Pancreas (tissue), 10 donors: Measurements from ENCODE around the gene CASZ1. TPM values are rescaled to one million over a fixed set of nuclear protein-coding genes. Genes with fewer than 3 reads are reported as not detected.

Source experiments
- ATAC-seq, 4 donors: fragments of 200-7000 bp; cut with Tn5 transposase; one replicate each; pipeline versions ENCODE4 v1.8.0 to v1.9.1; 2020; ENCODE audit warnings: mild to moderate bottlenecking in 4 of 4, moderate library complexity in 4 of 4
- DNase-seq, 6 donors: peaks; one replicate each; pipeline ENCODE4 v3.0.0-alpha.2; 2020
- FAIRE-seq: peaks from 2 replicates; lab custom pipeline; 2012; peaks lifted over from hg19 to GRCh38; lab: Jason Lieb, UNC
- H3K27ac ChIP-seq, 4 donors: fragments of 200-600 bp; sonication (generic); 1 replicate in 3 of 4; 2 replicates in 1 of 4; pipeline versions ENCODE4 v1.5.0 to v1.8.0; 2020
- H3K27me3 ChIP-seq, 4 donors: fragments of 200-600 bp; one replicate each; pipeline ENCODE4 v1.8.0; 2021
- H3K36me3 ChIP-seq, 3 donors: fragments of 200-600 bp; sonication (generic) in 1 of 3; one replicate each; pipeline versions ENCODE4 v1.5.0 to v1.8.0; 2020 to 2021
- H3K4me1 ChIP-seq, 3 donors: fragments of 200-600 bp; one replicate each; pipeline ENCODE4 v1.8.0; 2021
- H3K4me3 ChIP-seq, 4 donors: fragments of 200-600 bp; sonication (generic) in 2 of 4; one replicate each; pipeline versions ENCODE4 v1.5.0 to v1.8.0; 2020 to 2021
- H3K9me3 ChIP-seq, 4 donors: fragments of 200-600 bp; one replicate each; pipeline ENCODE4 v1.8.0; 2021
- CTCF ChIP-seq, 4 donors: fragments of 200-600 bp; sonication (generic) in 3 of 4; IDR thresholded peaks; one replicate each; pipeline versions ENCODE4 v1.5.0 to v1.8.0; 2021; ENCODE audit warnings: antibody characterized with exemption in 4 of 4
- WGBS, 2 donors: extraction: QIAGEN DNeasy Blood & Tissue Kit; methylation state at CpG; one replicate each; pipeline ENCODE4 v1.1.7; 2013; 5-methylcytosine and 5-hydroxymethylcytosine counted together
- intact Hi-C, 3 donors: fragments of 100-400 bp; cut with DNase I; formaldehyde crosslinking; loops; one replicate each; pipeline versions ENCODE4 v1.11.1 to v1.14.2; 2022
- polyA plus RNA-seq, 2 donors: library from polyadenylated mRNA; stranded (reverse); fragments of 200-250 nt; gene quantifications; one replicate each; pipeline ENCODE4 v1.2.3, GENCODE V29; 2013
- total RNA-seq, 6 donors: library from RNA; stranded (reverse); fragmentation: NEBNext Ultra II Directional in 4 of 6; extraction: Animal tissue kit (Norgen Biotek cat#: 25700) in 4 of 6; gene quantifications; one replicate each; pipeline versions ENCODE4 v1.2.1 to v1.2.4, GENCODE V29; 2021 to 2023
- donor health status: healthy with polysubstance abuse.
- donor health status: DM: no; HTN: no; CAD: no; lungs with moderate emphysema.
- donor health status: DM: no; HTN: no; CAD: no.
- donor health status: control.
- donor health status: control.
- donor health status: Bipolar disorder and iron deficiency.
- donor health status: DM: yes; HTN: yes; CAD: no.
- donor health status: DM: no; HTN: no; CAD: no.
- donor health status: DM: no; HTN: no; CAD: no.
- donor health status: DM: yes; HTN: yes; CAD: no.

Gene CASZ1
- total and polyA plus RNA-seq, 8 donors, result 6.7 to 18.9 (median 13.8) TPM

- no peaks in the 10 kb centered on the region for H3K36me3 ChIP-seq
- no peak overlapping the region for H3K4me3 ChIP-seq
- H3K4me1 ChIP-seq, result peaks cover 1 to 3% (median 2%) of the 10 kb centered on the region in 3 donors
- 79 to 81% methylated on average over 10 to 11 of the region's 11 CpGs for WGBS, 2 donors
- intact Hi-C loops, result no loop called here
- no peaks in the 10 kb centered on the region for H3K9me3 ChIP-seq
- DNase-seq (no peak), ATAC-seq (no peak), FAIRE-seq (no peak)
- no peak for TF ChIP-seq CTCF (IDR thresholded peaks at IDR 0.05)
- no peaks in the 10 kb centered on the region for H3K27me3 ChIP-seq
- no peak overlapping the region for H3K27ac ChIP-seq
These were observed 52.4 kb downstream of the CASZ1 start for GRCh38 chr1:10744029-10744428.

GRCh38 chr1:10741696-10742095, 54.8 kb downstream of the CASZ1 start:
- Histone ChIP-seq H3K4me1 (peaks cover 18 to 26% (median 23%) of the 10 kb centered on the region in 3 donors), H3K9me3 (no peaks in the 10 kb centered on the region), H3K4me3 (no peak overlapping the region), H3K27me3 (no peaks in the 10 kb centered on the region), H3K36me3 (no peaks in the 10 kb centered on the region), H3K27ac (no peak overlapping the region)
- no peak for ATAC-seq
- intact Hi-C loops, result no loop called here
- FAIRE-seq, result no peak
- 82 to 83% methylated on average over 13 of the region's 13 CpGs for WGBS, 2 donors
- TF ChIP-seq CTCF (IDR thresholded peaks at IDR 0.05), result no peak
- no peak for DNase-seq

GRCh38 chr1:10740123-10740522, 56.3 kb downstream of the CASZ1 start:
- no peak overlapping the region for H3K4me3 ChIP-seq
- H3K27me3 ChIP-seq, result no peaks in the 10 kb centered on the region
- DNase-seq (peak in 1 of 6 donors; percentile 34), ATAC-seq (no peak), FAIRE-seq (no peak)
- no peaks in the 10 kb centered on the region for H3K36me3 ChIP-seq
- TF ChIP-seq CTCF (IDR thresholded peaks at IDR 0.05), result no peak
- intact Hi-C loops, result no loop called here
- H3K4me1 ChIP-seq, result peaks cover 19 to 27% (median 23%) of the 10 kb centered on the region in 3 donors
- 85 to 88% methylated on average over 6 of the region's 6 CpGs for WGBS, 2 donors
- no peaks in the 10 kb centered on the region for H3K9me3 ChIP-seq
- no peak overlapping the region for H3K27ac ChIP-seq

- no peaks in the 10 kb centered on the region for H3K27me3 ChIP-seq
- 75 to 87% methylated on average over 8 of the region's 8 CpGs for WGBS, 2 donors
- no peaks in the 10 kb centered on the region for H3K9me3 ChIP-seq
- FAIRE-seq (no peak), ATAC-seq (no peak), DNase-seq (no peak)
- no peak overlapping the region for H3K27ac ChIP-seq
- H3K4me3 ChIP-seq, result no peak overlapping the region
- no peaks in the 10 kb centered on the region for H3K36me3 ChIP-seq
- H3K4me1 ChIP-seq, result peaks cover 19 to 27% (median 23%) of the 10 kb centered on the region in 3 donors
- no peak for TF ChIP-seq CTCF (IDR thresholded peaks at IDR 0.05)
- intact Hi-C loops, result no loop called here
These were observed 56.9 kb downstream of the CASZ1 start for GRCh38 chr1:10739589-10739988.
